Activated naive CD8-positive, alpha-beta T cell treated with anti-CD3 and anti-CD28 coated beads, Interleukin-2, amount 10 ng/mL, durations not matched to agents 7 days and 5 days (primary cell): Measurements from ENCODE around the gene ARMH2. TPM values are rescaled to one million over a fixed set of nuclear protein-coding genes. Genes with fewer than 3 reads are reported as not detected.

Experiments
- ATAC-seq: fragments of 150-1000 bp; cut with Tn5 transposase; one replicate; pipeline ENCODE4 v1.10.0; 2021; ENCODE audit warnings: low read depth, moderate library complexity
- POLR2A ChIA-PET: fragments of 350-600 bp; sonication (Branson Sonifier 250); formaldehyde crosslinking; loops from one replicate; lab custom pipeline; 2021; ENCODE audit warnings: antibody characterized with exemption; lab: Charles Lee
- DNase-seq: peaks from one replicate; pipeline ENCODE4 v3.0.0; 2021
- H3K27ac Mint-ChIP-seq: one replicate; pipeline ENCODE4 v1.8.0; 2022; ENCODE audit warnings: mild to moderate bottlenecking, mixed read lengths
- H3K27me3 Mint-ChIP-seq: one replicate; pipeline ENCODE4 v1.8.0; 2022; ENCODE audit warnings: mild to moderate bottlenecking, moderate library complexity, mixed read lengths
- H3K36me3 Mint-ChIP-seq: one replicate; pipeline ENCODE4 v1.8.0; 2021; ENCODE audit warnings: mild to moderate bottlenecking, mixed read lengths
- H3K4me1 Mint-ChIP-seq: one replicate; pipeline ENCODE4 v1.8.0; 2021; ENCODE audit warnings: mixed read lengths
- H3K4me3 Mint-ChIP-seq: one replicate; pipeline ENCODE4 v1.8.0; 2022; ENCODE audit warnings: mild to moderate bottlenecking, moderate library complexity, mixed read lengths
- H3K9me3 Mint-ChIP-seq: one replicate; pipeline ENCODE4 v1.8.0; 2021; ENCODE audit warnings: mixed read lengths
- total RNA-seq, 2 experiments: library from RNA; stranded (reverse); gene quantifications; one replicate each; pipeline ENCODE4 v1.2.3, GENCODE V29; 2021

Gene ARMH2
- total RNA-seq, 2 experiments from 2014 or later = 1.6 to 2.2 TPM

DNA sequence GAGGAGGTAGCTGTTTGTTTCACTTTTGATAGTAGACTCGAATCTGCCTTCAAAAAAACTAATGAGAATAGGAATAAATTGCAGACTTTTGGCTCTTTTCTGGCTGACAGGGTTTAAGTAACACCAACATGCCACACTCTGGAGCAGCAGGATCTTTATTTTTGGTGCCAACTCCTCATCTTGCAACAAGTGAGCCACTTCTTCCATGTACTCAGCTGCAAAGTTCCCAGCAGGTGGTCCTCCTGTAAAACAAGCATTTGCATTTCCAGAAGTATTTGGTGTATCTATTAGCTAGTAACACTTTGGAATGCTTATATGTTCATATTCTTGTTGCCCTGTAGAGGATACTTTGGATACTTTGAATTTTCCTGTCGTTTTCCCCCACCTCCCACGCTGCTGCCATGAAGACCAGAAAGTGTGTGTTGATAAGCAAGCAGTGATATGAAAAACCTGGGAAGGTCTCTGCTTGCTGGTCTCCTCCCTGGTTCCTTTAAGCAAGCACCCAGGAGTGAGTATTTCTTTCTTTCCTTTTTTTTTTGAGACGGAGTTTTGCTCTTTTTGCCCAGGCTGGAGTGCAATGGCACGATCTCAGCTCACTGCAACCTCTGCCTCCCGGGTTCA, 1.0 kb downstream of the ARMH2 start:
- no peak overlapping the region for H3K4me3 Mint-ChIP-seq
- POLR2A ChIA-PET = interaction anchor here (0.7 kb wide), 1 partner anchor 288 kb away, joined by 3 read pairs; no protein-coding TSS in a partner anchor
- DNase-seq (no peak), ATAC-seq (no peak)
- H3K27me3 Mint-ChIP-seq = no peaks in the 10 kb centered on the region
- no peaks in the 10 kb centered on the region for H3K9me3 Mint-ChIP-seq
- peaks cover 5% of the 10 kb centered on the region for H3K4me1 Mint-ChIP-seq
- H3K27ac Mint-ChIP-seq = no peak overlapping the region
- H3K36me3 Mint-ChIP-seq = peaks cover 16% of the 10 kb centered on the region

DNA sequence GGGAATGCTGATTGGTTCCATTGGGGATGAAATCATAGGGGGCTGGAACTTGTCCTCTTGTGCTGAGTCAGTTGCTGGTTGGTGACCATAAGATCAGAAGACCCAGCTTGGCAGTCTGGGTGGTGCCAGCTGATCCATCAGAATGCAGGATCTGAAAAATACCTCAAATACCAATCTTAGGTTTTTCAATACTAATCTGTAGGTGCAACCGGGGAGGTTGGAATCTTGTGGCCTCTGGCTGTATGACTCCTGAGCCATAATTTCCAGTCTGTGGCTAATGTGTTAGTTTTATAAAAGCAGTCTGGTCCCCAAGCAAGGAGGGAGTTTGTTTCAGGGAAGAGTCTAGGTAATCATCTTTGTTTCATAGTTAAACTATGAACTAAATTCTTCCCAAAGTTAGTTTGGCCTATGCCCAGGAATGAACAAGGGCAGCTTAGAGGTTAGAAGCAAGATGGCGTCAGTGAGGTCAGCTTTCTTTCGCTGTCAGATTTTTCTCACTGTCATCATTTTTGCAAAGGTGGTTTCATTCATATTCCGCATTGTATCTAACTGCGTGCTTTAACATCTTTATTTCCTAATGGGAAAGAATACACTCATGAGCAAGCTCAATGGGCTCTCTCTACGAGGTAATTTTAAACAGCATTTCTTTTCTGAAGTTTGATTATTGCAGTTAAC, 2.0 kb downstream of the ARMH2 start:
- no peak overlapping the region for H3K27ac Mint-ChIP-seq
- no peaks in the 10 kb centered on the region for H3K9me3 Mint-ChIP-seq
- H3K27me3 Mint-ChIP-seq = no peaks in the 10 kb centered on the region
- H3K4me3 Mint-ChIP-seq = no peak overlapping the region
- H3K4me1 Mint-ChIP-seq = peaks cover 5% of the 10 kb centered on the region
- no peak for ATAC-seq
- POLR2A ChIA-PET = no interaction called here
- DNase-seq = no peak
- peaks cover 16% of the 10 kb centered on the region for H3K36me3 Mint-ChIP-seq

DNA sequence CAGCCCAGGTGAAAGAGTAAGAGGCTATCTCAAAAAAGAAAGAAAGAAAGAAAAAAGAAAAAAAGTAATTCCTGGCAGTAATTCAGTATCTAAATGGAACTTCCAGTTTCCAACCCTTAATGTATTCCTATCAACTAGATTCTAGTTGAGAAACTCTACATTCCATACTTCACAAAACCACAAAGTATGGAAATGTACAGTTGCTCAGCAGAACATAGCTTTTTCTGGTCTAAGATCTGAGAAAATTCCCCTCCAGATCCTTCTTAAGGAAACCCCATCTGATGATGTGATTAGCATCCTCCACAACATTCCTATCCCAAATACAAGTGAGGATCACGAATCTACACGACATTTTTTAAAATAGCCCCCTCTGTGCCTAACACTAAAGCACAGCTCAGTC, 3.6 kb downstream of the ARMH2 start:
- Mint-ChIP-seq H3K27ac (no peak overlapping the region), H3K36me3 (peaks cover 13% of the 10 kb centered on the region), H3K9me3 (no peaks in the 10 kb centered on the region), H3K4me3 (no peak overlapping the region), H3K27me3 (no peaks in the 10 kb centered on the region), H3K4me1 (peaks cover 5% of the 10 kb centered on the region)
- ATAC-seq (no peak), DNase-seq (no peak)
- POLR2A ChIA-PET = no interaction called here

DNA sequence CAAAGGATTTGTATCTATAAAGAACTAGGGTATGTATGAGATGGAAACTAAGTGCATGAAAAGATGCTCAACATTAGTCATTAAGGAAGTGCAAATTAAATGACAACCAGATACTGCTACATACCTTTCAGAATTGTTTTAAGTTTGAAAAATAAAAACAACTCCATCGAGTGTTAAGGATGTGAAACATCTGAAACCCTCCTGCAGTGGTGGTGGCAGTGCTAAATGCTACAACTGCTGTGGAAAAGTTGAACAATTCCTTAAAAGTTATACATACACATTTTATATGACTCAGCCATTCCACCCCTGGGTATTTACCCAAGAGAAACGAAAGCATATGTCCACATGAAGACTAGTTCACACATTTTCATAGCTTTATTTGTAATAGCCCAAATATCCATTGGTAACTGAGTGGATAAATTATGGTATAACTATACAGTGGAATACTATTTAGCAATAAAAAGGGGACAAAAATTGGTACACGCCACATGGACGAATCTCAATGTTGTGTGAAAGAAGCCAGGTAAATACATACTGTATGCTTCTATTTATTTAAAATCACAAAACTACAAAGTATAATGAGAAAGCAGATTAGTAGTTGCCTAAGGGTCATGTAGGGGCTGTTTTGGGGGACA, 10.6 kb downstream of the ARMH2 start:
- no peak overlapping the region for H3K27ac Mint-ChIP-seq
- no peaks in the 10 kb centered on the region for H3K27me3 Mint-ChIP-seq
- peaks cover 2% of the 10 kb centered on the region for H3K4me1 Mint-ChIP-seq
- H3K4me3 Mint-ChIP-seq = no peak overlapping the region
- DNase-seq = no peak
- H3K9me3 Mint-ChIP-seq = no peaks in the 10 kb centered on the region
- no peak for ATAC-seq
- POLR2A ChIA-PET = interaction anchor here (1.1 kb wide), 1 partner anchor 13 kb away, joined by 3 read pairs; no protein-coding TSS in a partner anchor
- peaks cover 27% of the 10 kb centered on the region for H3K36me3 Mint-ChIP-seq

DNA sequence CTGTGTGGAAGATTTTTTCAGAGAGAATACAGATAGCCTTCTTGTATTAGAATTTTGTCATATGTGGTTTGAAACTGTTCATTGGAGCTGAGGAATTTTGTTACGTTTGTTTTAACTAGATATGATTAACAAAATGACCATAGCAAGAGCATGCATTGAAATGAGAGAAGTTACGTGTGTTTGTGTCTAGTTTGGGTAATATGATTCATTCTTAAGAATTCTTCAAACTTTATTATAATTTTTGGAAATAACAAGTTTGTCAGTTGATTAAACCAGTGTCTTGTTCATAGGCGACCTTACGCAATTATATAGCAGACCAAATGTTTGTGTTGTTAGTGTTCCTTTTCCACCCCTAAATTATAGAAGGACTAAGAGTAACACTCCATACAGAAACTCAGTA, 18.5 kb downstream of the ARMH2 start:
- H3K4me1 Mint-ChIP-seq = peaks cover 41% of the 10 kb centered on the region
- no peaks in the 10 kb centered on the region for H3K9me3 Mint-ChIP-seq
- H3K27me3 Mint-ChIP-seq = no peaks in the 10 kb centered on the region
- H3K27ac Mint-ChIP-seq = no peak overlapping the region
- POLR2A ChIA-PET = interaction anchor here (0.6 kb wide), 1 partner anchor 233 kb away, joined by 3 read pairs; no protein-coding TSS in a partner anchor
- no peak overlapping the region for H3K4me3 Mint-ChIP-seq
- H3K36me3 Mint-ChIP-seq = peaks cover 48% of the 10 kb centered on the region
- no peak for ATAC-seq
- DNase-seq = no peak

GRCh38 chr6:24779416-24780016, 19.2 kb downstream of the ARMH2 start:
- no peaks in the 10 kb centered on the region for H3K9me3 Mint-ChIP-seq
- H3K27ac Mint-ChIP-seq = no peak overlapping the region
- DNase-seq = no peak
- peaks cover 41% of the 10 kb centered on the region for H3K4me1 Mint-ChIP-seq
- POLR2A ChIA-PET = no interaction called here
- H3K4me3 Mint-ChIP-seq = no peak overlapping the region
- no peak for ATAC-seq
- H3K36me3 Mint-ChIP-seq = peaks cover 46% of the 10 kb centered on the region
- H3K27me3 Mint-ChIP-seq = no peaks in the 10 kb centered on the region

DNA sequence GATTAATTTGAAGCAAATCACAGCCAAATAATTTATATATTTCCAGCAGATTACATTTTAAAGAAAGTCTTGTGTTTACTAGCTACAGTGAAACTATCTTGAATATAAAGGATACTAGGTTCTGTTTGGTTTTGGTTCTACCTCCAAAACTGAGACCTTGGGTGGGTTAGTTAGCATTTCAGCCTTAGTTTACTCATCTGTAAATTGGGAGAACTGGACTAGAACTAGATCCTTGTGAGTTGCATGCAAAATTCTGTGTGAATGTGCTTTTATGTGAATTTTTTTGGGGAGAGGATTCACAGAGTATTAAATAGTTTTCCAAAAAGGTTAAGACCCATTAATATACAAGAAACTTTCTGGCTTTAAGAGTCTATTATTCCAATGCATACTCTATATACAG, 19.8 kb downstream of the ARMH2 start:
- Mint-ChIP-seq H3K4me3 (peak overlapping the region; percentile 30), H3K36me3 (peaks cover 42% of the 10 kb centered on the region), H3K27ac (no peak overlapping the region), H3K4me1 (peaks cover 40% of the 10 kb centered on the region), H3K27me3 (no peaks in the 10 kb centered on the region), H3K9me3 (no peaks in the 10 kb centered on the region)
- no peak for DNase-seq
- no peak for ATAC-seq
- POLR2A ChIA-PET = no interaction called here

- H3K4me3 Mint-ChIP-seq = peak overlapping the region; percentile 98
- peaks cover 40% of the 10 kb centered on the region for H3K4me1 Mint-ChIP-seq
- H3K36me3 Mint-ChIP-seq = peaks cover 42% of the 10 kb centered on the region
- POLR2A ChIA-PET = no interaction called here
- DNase-seq (no peak), ATAC-seq (no peak)
- no peaks in the 10 kb centered on the region for H3K27me3 Mint-ChIP-seq
- H3K27ac Mint-ChIP-seq = no peak overlapping the region
- H3K9me3 Mint-ChIP-seq = no peaks in the 10 kb centered on the region
Measured at GRCh38 chr6:24778121-24778520, 20.6 kb downstream of the ARMH2 start.

DNA sequence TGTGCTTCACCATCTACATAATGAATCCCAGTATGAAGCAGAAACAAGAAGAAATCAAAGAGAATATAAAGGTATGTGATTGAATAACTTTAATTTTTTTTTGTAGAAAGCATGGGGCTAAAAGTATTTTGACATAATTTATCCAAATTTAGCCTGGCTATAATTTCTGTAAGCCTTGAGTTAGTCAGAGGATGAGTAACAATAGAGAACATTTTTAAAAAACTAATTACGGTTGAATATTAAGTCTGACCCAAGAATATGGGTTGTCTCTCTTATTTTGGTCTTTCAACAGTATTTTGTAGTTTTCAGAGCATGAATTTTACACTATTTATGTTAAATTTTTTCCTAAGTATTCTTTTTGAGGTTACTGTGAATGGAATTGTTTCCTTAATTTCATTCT, 21.5 kb downstream of the ARMH2 start:
- Mint-ChIP-seq H3K36me3 (peaks cover 36% of the 10 kb centered on the region), H3K4me3 (peak overlapping the region; percentile 98), H3K4me1 (peaks cover 36% of the 10 kb centered on the region), H3K9me3 (no peaks in the 10 kb centered on the region), H3K27ac (no peak overlapping the region), H3K27me3 (no peaks in the 10 kb centered on the region)
- POLR2A ChIA-PET = no interaction called here
- no peak for ATAC-seq
- no peak for DNase-seq

DNA sequence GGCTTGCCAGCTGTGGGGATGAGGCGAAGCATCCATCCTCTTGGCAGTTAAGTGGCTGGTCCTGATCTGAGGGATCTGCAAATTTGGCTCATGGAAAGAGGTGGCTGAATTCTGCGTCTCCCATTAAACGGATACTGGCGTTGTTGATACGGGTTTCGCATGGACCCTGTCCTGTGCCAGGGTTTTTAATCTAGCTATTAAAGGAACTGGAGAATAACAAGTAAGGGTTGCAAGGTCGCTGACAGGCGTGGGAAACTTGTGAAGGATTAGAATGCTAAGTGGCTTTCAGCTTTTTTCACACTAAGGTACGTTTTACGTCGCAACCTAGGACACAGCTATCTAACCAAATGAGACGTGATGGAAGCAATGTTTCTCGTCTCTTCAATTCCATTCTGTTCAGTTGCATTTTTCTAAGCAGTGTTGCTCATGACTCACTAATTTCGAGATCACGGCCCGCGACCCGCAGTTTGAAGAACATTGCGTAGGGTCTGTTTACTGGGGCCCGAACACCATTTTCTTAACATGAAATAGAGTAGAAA, 23.1 kb downstream of the ARMH2 start:
- Mint-ChIP-seq H3K4me1 (peaks cover 30% of the 10 kb centered on the region), H3K27me3 (no peaks in the 10 kb centered on the region), H3K27ac (peak overlapping the region; percentile 99), H3K9me3 (no peaks in the 10 kb centered on the region), H3K4me3 (peak overlapping the region; percentile 98), H3K36me3 (peaks cover 26% of the 10 kb centered on the region)
- DNase-seq = no peak
- POLR2A ChIA-PET = interaction anchor here (0.6 to 2.6 kb wide), 7 partner anchors 13 to 113 kb away, joined by 3 to 18 read pairs (median 3); partner anchors contain the start of genes C6orf62 and TDP2
- ATAC-seq = no peak

DNA sequence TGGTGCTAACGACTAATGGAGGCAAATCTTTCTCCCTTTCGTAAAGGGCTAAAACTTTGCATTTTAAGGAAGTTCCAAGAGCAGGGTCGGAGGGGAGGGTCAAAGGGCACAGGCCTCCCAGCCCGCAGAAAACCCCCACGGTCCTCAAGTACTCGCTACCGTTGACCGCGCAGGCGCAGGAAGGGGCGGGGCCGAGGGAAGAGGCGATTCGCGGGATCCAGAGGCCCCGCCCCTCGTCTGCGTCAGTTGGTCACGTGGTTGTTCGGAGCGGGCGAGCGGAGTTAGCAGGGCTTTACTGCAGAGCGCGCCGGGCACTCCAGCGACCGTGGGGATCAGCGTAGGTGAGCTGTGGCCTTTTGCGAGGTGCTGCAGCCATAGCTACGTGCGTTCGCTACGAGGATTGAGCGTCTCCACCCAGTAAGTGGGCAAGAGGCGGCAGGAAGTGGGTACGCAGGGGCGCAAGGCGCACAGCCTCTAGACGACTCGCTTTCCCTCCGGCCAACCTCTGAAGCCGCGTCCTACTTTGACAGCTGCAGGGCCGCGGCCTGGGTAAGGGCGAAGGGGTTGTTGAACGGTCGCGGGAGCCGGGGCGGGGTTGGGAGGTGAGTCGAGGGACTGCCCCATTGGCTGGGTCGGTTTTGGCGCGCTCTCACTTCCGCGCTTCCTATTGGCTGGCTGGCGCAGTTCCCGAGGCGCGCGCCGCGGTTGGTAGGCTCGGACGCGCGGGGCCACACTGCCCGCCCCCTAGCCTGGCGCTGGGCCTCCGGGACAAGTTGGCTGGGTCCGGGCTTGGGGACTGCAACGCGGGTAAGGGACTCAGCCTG, 23.8 kb downstream of the ARMH2 start, which contains the start of gene GMNN:
TSS of gene GMNN (plus strand) at position 242 of the 824 bp plus-strand sequence. CDS start 2,310 bp downstream, outside the sequence.
- Mint-ChIP-seq H3K9me3 (no peaks in the 10 kb centered on the region), H3K27me3 (no peaks in the 10 kb centered on the region), H3K27ac (peak within 1 kb of the TSS; percentile 99), H3K4me3 (peak within 1 kb of the TSS; percentile 98), H3K36me3 (peaks cover 20% of the 10 kb centered on the region), H3K4me1 (peaks cover 26% of the 10 kb centered on the region)
- DNase-seq = peak; percentile 99
- ATAC-seq = peak; percentile 95
- POLR2A ChIA-PET = interaction anchor here (0.9 to 2.6 kb wide), 5 partner anchors 14 to 114 kb away, joined by 3 to 18 read pairs (median 5); partner anchors contain the start of genes C6orf62 and TDP2

- DNase-seq (no peak), ATAC-seq (no peak)
- no peaks in the 10 kb centered on the region for H3K27me3 Mint-ChIP-seq
- POLR2A ChIA-PET = no interaction called here
- no peaks in the 10 kb centered on the region for H3K9me3 Mint-ChIP-seq
- peaks cover 3% of the 10 kb centered on the region for H3K4me1 Mint-ChIP-seq
- H3K4me3 Mint-ChIP-seq = no peak overlapping the region
- H3K36me3 Mint-ChIP-seq = no peaks in the 10 kb centered on the region
- H3K27ac Mint-ChIP-seq = no peak overlapping the region
Measured at GRCh38 chr6:24768361-24768760, 30.4 kb downstream of the ARMH2 start.
